ENCODE data around the gene ZBTB43. TPM values are rescaled to one million over a fixed set of nuclear protein-coding genes. Genes with fewer than 3 reads are reported as not detected.

ZBTB43 gene
- polyA plus RNA-seq, 4 donors, result 12.9 to 18.3 (median 14.1) TPM

- no peak for DNase-seq (ENCODE audit: low read depth in 4 of 4, low spot score in 3 of 4)
These were observed 51.6 kb downstream of the ZBTB43 start for GRCh38 chr9:126856326-126856877.

GRCh38 chr9:126857261-126857960, 52.6 kb downstream of the ZBTB43 start:
- DNase-seq (ENCODE audit: low read depth in 4 of 4, low spot score in 3 of 4), result no peak

- DNase-seq (ENCODE audit: low read depth in 4 of 4, low spot score in 3 of 4), result no peak
These were observed 54.3 kb downstream of the ZBTB43 start for GRCh38 chr9:126859111-126859510.

GRCh38 chr9:126860077-126860756, 55.4 kb downstream of the ZBTB43 start, which contains the start of gene ZBTB34:
ZBTB34 (plus strand) TSS chr9:126860639; CDS start chr9:126879400, 18,761 bp downstream.
- DNase-seq (ENCODE audit: low read depth in 4 of 4, low spot score in 3 of 4), result no peak

GRCh38 chr9:126860757-126861466, 56.1 kb downstream of the ZBTB43 start:
- no peak for DNase-seq (ENCODE audit: low read depth in 4 of 4, low spot score in 3 of 4)

GRCh38 chr9:126861707-126862103, 56.9 kb downstream of the ZBTB43 start:
- no peak for DNase-seq (ENCODE audit: low read depth in 4 of 4, low spot score in 3 of 4)

- DNase-seq (ENCODE audit: low read depth in 4 of 4, low spot score in 3 of 4), result no peak
These were observed 57.4 kb downstream of the ZBTB43 start for GRCh38 chr9:126862104-126862761.

- DNase-seq (ENCODE audit: low read depth in 4 of 4, low spot score in 3 of 4), result no peak
These were observed 59.9 kb downstream of the ZBTB43 start for GRCh38 chr9:126864771-126865170.

- DNase-seq (ENCODE audit: low read depth in 4 of 4, low spot score in 3 of 4), result no peak
These were observed 64.5 kb downstream of the ZBTB43 start for GRCh38 chr9:126869368-126869767.

- no peak for DNase-seq (ENCODE audit: low read depth in 4 of 4, low spot score in 3 of 4)
These were observed 67.7 kb downstream of the ZBTB43 start for GRCh38 chr9:126872516-126872915.

- no peak for DNase-seq (ENCODE audit: low read depth in 4 of 4, low spot score in 3 of 4)
These were observed 69.9 kb downstream of the ZBTB43 start for GRCh38 chr9:126874546-126875314.

GRCh38 chr9:126875756-126876510, 71.1 kb downstream of the ZBTB43 start:
- DNase-seq (ENCODE audit: low read depth in 4 of 4, low spot score in 3 of 4), result no peak

- DNase-seq (ENCODE audit: low read depth in 4 of 4, low spot score in 3 of 4), result no peak
These were observed 71.7 kb downstream of the ZBTB43 start for GRCh38 chr9:126876531-126876930.

- no peak for DNase-seq (ENCODE audit: low read depth in 4 of 4, low spot score in 3 of 4)
These were observed 72.6 kb downstream of the ZBTB43 start for GRCh38 chr9:126877418-126877817.

GRCh38 chr9:126879288-126879687, 74.4 kb downstream of the ZBTB43 start:
- DNase-seq (ENCODE audit: low read depth in 4 of 4, low spot score in 3 of 4), result no peak

- DNase-seq (ENCODE audit: low read depth in 4 of 4, low spot score in 3 of 4), result no peak
These were observed 75.5 kb downstream of the ZBTB43 start for GRCh38 chr9:126880226-126880946.

- DNase-seq (ENCODE audit: low read depth in 4 of 4, low spot score in 3 of 4), result no peak
These were observed 76.1 kb downstream of the ZBTB43 start for GRCh38 chr9:126880947-126881332.

- no peak for DNase-seq (ENCODE audit: low read depth in 4 of 4, low spot score in 3 of 4)
These were observed 77.9 kb downstream of the ZBTB43 start for GRCh38 chr9:126882746-126883145.

- DNase-seq (ENCODE audit: low read depth in 4 of 4, low spot score in 3 of 4), result no peak
These were observed 78.8 kb downstream of the ZBTB43 start for GRCh38 chr9:126883636-126884035.
